Measurements from ENCODE around the gene HEYL.
"Not testable (repeated sequence)": the region's sequence is repeated elsewhere in the genome, so short reads cannot be mapped to it uniquely, and the experiment has no call there.

Gene HEYL

GRCh38 chr1:39635205-39635870 lies 4.1 kb downstream of the HEYL start:
- DNase-seq = no peak

- DNase-seq = no peak
These were observed 6.0 kb downstream of the HEYL start for GRCh38 chr1:39633422-39633821.

GRCh38 chr1:39632682-39633417 lies 6.6 kb downstream of the HEYL start:
- no peak for DNase-seq

- DNase-seq = no peak
These were observed 7.1 kb downstream of the HEYL start for GRCh38 chr1:39632323-39632681.

DNA sequence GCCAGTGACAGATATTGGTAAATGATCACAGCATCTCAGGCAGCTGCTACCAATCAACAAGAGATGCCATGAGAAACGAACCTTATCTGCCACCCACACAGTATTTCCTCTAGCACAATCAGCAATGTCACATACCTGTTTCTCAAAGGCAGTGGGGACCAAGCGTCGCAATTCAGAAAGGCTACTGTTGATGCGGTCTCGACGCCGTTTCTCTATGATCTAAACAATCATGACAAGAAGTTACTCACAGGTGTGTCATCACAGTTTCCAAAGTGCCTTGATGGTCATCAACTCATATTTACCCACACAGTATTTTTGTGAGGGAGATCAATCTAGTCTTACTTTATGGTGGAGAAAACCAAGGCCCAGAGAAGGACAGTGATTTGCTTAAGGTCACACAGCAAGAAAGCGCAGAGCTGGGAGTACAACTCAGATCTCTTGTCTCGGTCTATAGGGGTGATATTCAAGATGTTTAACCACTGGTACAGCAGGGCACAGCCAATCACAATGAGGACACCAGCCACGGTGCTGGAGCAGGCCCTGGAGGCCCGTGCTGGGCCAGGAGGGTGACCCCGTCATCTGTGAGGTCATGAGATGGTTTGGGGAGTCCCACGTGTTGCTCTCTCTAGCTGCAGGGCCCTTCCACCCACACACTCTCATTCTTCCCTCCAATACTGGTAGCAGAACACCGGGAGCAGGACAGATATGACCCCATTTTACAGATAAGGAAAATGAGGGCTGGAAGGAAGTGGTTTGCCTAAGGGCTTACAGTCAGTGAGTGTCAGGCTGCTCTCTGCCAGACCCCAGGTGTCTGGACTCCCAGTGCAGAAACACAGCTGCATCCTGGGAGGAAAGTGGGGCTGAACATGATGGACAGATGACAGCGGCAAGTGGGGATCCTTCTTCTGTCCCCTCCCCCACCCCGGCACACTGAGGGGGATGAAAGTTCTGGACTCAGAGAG lies 7.8 kb downstream of the HEYL start:
- no peak for DNase-seq

GRCh38 chr1:39628807-39629350 lies 10.6 kb downstream of the HEYL start:
- no peak for DNase-seq

- DNase-seq = no peak
These were observed 12.8 kb downstream of the HEYL start for GRCh38 chr1:39626646-39627045.

GRCh38 chr1:39625462-39626273 lies 13.8 kb downstream of the HEYL start:
- DNase-seq = no peak

- no peak for DNase-seq
These were observed 14.4 kb downstream of the HEYL start for GRCh38 chr1:39625009-39625408.

DNA sequence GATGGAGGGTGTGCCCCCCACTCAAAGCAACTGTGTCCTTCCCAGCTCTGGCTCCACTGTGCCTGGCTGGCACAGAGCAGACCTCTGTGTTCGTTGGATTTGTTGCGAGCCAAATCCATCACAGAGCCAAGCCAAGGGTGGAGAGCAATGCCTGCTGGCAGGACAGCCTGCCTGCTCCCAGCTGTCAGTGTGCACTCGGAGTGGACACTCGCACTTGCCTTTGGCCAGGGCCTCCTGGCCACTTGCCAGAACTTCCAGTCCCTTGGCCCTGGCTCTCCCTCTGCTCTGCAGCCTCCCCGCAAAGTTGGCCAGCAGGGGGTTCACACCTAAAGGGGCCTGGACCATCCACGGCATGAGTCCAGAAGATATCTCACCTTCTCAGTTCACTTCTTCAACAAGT lies 16.4 kb downstream of the HEYL start:
- no peak for DNase-seq

DNA sequence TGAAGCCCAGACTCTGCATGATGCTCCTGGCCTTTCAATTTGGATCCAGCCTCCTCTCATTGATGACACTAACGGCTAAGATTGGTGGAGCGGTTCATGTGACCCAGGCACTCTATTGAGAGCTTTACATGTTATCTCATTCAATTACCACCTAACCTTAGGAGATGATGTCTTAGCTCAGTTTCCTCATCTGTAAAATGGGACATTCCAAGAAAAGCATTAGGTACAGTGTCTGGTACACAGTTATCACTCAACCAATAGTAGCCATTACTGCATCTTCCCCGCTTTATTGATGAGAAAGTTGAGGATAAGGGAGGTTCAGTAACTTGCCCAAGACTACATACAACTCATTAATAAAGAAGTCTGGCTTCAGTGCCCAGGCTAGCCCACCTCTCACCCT lies 17.0 kb downstream of the HEYL start:
- no peak for DNase-seq

DNA sequence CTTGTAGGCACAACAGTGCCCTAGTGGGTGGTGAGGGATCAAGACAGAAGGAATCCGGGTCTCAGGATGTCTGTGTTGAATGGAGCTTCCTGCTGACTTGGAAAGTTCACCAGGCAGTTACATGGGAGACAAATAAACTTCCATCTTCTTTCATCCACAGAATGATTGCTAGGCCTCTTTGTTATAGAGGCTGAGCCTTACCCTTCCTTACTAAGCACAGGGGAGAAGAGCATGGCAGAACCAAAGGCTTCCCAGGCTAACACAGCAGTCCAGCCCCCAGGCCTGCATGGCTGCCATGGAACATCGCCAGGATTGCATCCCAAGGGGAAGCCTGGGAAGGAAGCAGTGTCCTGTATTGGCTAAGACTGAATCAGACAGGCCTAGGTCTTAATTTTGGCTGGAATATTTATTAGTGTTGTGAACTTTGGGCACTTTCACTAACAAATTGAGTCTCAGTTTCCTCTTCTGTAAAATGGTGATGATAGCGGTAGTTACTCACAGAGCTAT lies 18.7 kb downstream of the HEYL start:
- DNase-seq = no peak

DNA sequence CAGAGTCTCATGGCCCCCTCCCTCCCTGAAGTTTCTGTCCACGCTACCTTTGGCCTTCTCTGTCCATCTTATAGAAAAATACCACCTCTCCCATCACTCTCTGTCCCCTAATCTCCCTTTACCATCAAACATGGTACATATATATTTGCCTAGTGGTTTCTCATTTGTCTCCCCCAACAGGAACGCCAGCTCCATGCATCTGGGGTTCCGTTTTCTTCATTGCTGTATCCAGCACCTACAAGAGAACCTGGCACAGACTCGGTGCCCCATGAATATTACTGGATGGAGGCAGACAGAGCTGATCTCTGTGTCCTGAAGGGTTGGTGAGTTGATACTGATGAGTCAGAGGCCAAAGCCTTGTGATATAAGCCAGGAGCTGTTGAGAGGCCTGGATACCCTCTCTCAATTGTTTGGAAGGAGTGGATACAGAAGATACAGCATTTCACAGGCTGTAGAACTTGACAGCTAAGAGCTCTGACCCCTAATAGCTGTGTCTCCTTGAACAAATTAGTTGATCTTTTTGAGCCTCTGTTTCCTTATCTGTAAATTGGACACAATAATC lies 21.9 kb downstream of the HEYL start:
- DNase-seq = no peak

DNA sequence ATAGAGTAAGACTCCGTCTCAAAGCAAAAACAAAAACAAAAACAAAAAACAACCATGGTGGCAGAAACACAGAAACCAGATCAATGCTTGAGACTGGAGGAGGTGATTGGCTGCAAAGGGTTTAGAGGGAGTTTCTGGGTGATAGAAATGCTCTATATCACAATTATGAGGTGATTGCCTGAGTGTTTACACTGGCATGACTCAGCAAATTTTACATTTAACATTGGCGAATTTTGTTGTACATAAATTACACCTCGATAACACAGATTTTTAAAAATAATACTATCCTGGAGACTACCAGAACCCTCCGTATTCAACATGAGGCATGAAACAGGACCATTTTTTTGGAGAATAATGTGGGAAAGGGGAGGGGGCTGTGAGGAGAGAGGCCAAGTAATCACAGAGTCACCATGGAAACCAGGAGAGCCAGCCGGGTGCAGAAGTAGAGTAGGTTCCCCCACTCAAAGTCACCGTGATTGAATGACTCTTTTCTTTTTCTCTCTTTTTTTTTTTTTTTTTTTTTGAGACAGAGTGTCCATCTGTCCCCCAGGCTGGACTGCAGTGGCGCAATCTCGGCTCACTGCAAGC lies 24.3 kb downstream of the HEYL start:
- DNase-seq = no peak

GRCh38 chr1:39614488-39614887 lies 25.0 kb downstream of the HEYL start:
- DNase-seq = no peak

GRCh38 chr1:39613250-39613649 lies 26.2 kb downstream of the HEYL start:
- DNase-seq = no peak

GRCh38 chr1:39609618-39610331 lies 29.7 kb downstream of the HEYL start:
- DNase-seq = no peak

DNA sequence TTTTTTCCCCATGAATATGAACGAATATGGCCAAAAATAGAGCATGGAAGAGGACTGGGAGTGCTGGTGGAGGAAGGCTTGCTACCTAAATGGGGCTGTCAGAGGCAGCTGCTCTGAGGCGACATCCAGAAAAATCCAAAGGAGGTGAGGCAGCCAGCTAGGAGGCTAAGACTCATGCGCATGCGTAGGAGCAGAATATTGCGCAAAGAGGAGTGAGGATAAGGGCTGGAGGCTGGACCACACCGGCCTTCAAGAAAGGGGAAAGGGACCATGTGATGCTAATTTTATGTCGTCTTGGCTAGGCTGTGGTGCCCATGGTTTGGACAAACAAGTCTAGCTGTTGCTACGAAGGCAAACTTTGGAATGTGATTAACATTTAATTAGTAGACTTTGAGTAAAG lies 30.5 kb downstream of the HEYL start:
- DNase-seq = no peak

DNA sequence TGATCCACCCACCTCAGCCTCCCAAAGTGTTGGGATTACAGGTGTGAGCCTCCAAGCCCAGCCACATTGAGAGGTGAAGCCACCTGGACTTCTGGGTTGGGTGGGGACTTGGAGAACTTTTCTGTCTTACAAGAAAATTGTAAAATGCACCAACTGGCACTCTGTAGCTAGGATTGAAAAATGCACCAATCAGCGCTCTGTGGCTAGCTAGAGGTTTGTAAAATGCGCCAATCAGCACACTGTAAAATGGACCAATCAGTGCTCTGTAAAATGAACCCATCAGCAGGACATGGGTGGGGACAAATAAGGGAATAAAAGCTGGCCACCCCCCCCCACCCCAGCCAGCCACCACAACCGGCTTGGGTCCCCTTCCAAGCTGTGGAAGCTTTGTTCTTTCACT lies 35.8 kb downstream of the HEYL start:
- not testable (repeated sequence) for DNase-seq

DNA sequence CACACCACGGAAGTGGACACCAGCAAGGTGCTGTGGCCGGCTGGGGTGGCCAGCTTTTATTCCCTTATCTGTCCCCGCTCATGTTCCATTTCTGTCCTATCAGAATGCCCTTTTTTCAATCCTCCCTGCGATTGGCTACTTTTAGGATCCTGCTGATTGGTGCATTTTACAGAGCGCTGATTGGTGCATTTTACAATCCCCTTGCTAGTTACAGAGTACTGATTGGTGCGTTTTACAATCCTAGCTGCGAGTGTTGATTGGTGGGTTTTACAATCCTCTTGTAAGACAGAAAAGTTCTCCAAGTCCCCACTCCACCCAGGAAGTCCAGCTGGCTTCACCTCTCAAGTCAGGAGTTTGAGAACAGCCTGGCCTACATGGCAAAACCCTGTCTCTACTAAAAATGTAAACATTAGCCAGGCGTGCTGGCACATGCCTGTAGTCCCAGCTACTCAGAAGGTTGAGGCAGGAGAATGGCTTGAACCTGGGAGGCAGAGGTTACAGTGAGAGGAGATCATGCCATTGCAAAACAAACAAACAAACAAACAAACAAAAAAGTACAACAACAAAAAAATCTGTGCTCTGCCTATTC lies 37.7 kb downstream of the HEYL start:
- DNase-seq = not testable (repeated sequence)

All from cortex of kidney (tissue), 1 donor.